Skeletal muscle tissue (tissue), 4 donors: Measurements from ENCODE around the gene DSE. TPM values are rescaled to one million over a fixed set of nuclear protein-coding genes. Genes with fewer than 3 reads are reported as not detected.

Experiments
- H3K27ac ChIP-seq: one replicate; pipeline ENCODE4 v1.7.0; 2013; ENCODE audit warnings: mild to moderate bottlenecking, low read depth, low read length, inconsistent platforms
- H3K27me3 ChIP-seq, 3 donors: one replicate each; pipeline ENCODE4 v1.7.0; 2013; ENCODE audit warnings: low read length in 3 of 3; ENCODE audit not compliant: control insufficient read depth in 3 of 3, insufficient read depth in 3 of 3
- H3K36me3 ChIP-seq, 3 donors: one replicate each; pipeline ENCODE4 v1.7.0; 2013; ENCODE audit warnings: low read length in 3 of 3; ENCODE audit not compliant: control insufficient read depth in 3 of 3, insufficient read depth in 3 of 3
- H3K4me1 ChIP-seq, 3 donors: one replicate each; pipeline ENCODE4 v1.7.0; 2013; ENCODE audit warnings: low read length in 3 of 3, mild to moderate bottlenecking in 3 of 3; ENCODE audit not compliant: control insufficient read depth in 3 of 3, insufficient read depth in 3 of 3
- H3K4me3 ChIP-seq, 3 donors: one replicate each; pipeline ENCODE4 v1.7.0; 2013; ENCODE audit warnings: low read length in 3 of 3
- H3K9ac ChIP-seq, 3 donors: one replicate each; pipeline ENCODE4 v1.7.0; 2013; ENCODE audit warnings: low read length in 3 of 3, mild to moderate bottlenecking in 3 of 3, moderate library complexity in 2 of 3, low read depth in 1 of 3
- H3K9me3 ChIP-seq, 3 donors: one replicate each; pipeline ENCODE4 v1.7.0; 2013; ENCODE audit warnings: low read length in 3 of 3; ENCODE audit not compliant: control insufficient read depth in 3 of 3
- total RNA-seq: library from RNA; depleted of rRNA; stranded (reverse); fragments of >200 nt; gene quantifications from one replicate; pipeline ENCODE4 v1.2.3, GENCODE V29; 2014
- donor health status: Osteomylitis.

Gene DSE
- total RNA-seq, 1 donor from 2014 or later, result 26.1 TPM

GRCh38 chr6:116419069-116419786, 48.5 kb downstream of the DSE start:
- no peak overlapping the region for H3K4me3 ChIP-seq
- H3K9me3 ChIP-seq, result no peaks in the 10 kb centered on the region
- no peaks in the 10 kb centered on the region for H3K27me3 ChIP-seq
- H3K36me3 ChIP-seq, result no peaks in the 10 kb centered on the region
- H3K4me1 ChIP-seq, result no peaks in the 10 kb centered on the region
- no peak overlapping the region for H3K9ac ChIP-seq
- H3K27ac ChIP-seq, result no peak overlapping the region

- no peak overlapping the region for H3K27ac ChIP-seq
- no peaks in the 10 kb centered on the region for H3K27me3 ChIP-seq
- no peaks in the 10 kb centered on the region for H3K9me3 ChIP-seq
- H3K4me3 ChIP-seq, result no peak overlapping the region
- H3K9ac ChIP-seq, result no peak overlapping the region
- H3K4me1 ChIP-seq, result no peaks in the 10 kb centered on the region
- no peaks in the 10 kb centered on the region for H3K36me3 ChIP-seq
These were observed 49.6 kb downstream of the DSE start for GRCh38 chr6:116420341-116420740.

- Histone ChIP-seq H3K36me3 (peaks cover 0 to 5% (median 3%) of the 10 kb centered on the region in 3 donors), H3K9me3 (no peaks in the 10 kb centered on the region)
These were observed 51.5 kb downstream of the DSE start for GRCh38 chr6:116422238-116422637.

GRCh38 chr6:116424001-116424400, 53.3 kb downstream of the DSE start:
- H3K27ac ChIP-seq, result no peak overlapping the region
- H3K4me3 ChIP-seq, result no peak overlapping the region
- H3K36me3 ChIP-seq, result peaks cover 0 to 5% (median 3%) of the 10 kb centered on the region in 3 donors
- no peak overlapping the region for H3K9ac ChIP-seq
- H3K4me1 ChIP-seq, result peaks cover 0 to 2% (median 1%) of the 10 kb centered on the region in 3 donors
- no peaks in the 10 kb centered on the region for H3K27me3 ChIP-seq
- H3K9me3 ChIP-seq, result no peaks in the 10 kb centered on the region

More at GRCh38 chr6:116422238-116422637, 51.5 kb downstream of the DSE start:
- Histone ChIP-seq H3K27me3 (no peaks in the 10 kb centered on the region), H3K4me3 (no peak overlapping the region), H3K4me1 (no peaks in the 10 kb centered on the region), H3K27ac (no peak overlapping the region), H3K9ac (no peak overlapping the region)

GRCh38 chr6:116426551-116426950, 55.8 kb downstream of the DSE start:
- H3K27me3 ChIP-seq, result no peaks in the 10 kb centered on the region
- H3K4me1 ChIP-seq, result peaks cover 0 to 2% (median 2%) of the 10 kb centered on the region in 3 donors
- no peaks in the 10 kb centered on the region for H3K9me3 ChIP-seq
- H3K4me3 ChIP-seq, result no peak overlapping the region
- H3K9ac ChIP-seq, result no peak overlapping the region
- no peak overlapping the region for H3K27ac ChIP-seq
- peaks cover 0 to 5% (median 5%) of the 10 kb centered on the region in 3 donors for H3K36me3 ChIP-seq

- H3K4me1 ChIP-seq, result peaks cover 0 to 2% (median 2%) of the 10 kb centered on the region in 3 donors
- H3K27me3 ChIP-seq, result no peaks in the 10 kb centered on the region
- H3K9me3 ChIP-seq, result no peaks in the 10 kb centered on the region
- H3K9ac ChIP-seq, result no peak overlapping the region
- H3K27ac ChIP-seq, result no peak overlapping the region
- peaks cover 0 to 9% (median 5%) of the 10 kb centered on the region in 3 donors for H3K36me3 ChIP-seq
- no peak overlapping the region for H3K4me3 ChIP-seq
These were observed 58.4 kb downstream of the DSE start for GRCh38 chr6:116429111-116429510.

GRCh38 chr6:116430860-116431259, 60.1 kb downstream of the DSE start:
- peaks cover 0 to 9% (median 5%) of the 10 kb centered on the region in 3 donors for H3K36me3 ChIP-seq
- peaks cover 0 to 2% (median 2%) of the 10 kb centered on the region in 3 donors for H3K4me1 ChIP-seq
- H3K4me3 ChIP-seq, result no peak overlapping the region
- no peak overlapping the region for H3K27ac ChIP-seq
- no peaks in the 10 kb centered on the region for H3K9me3 ChIP-seq
- no peak overlapping the region for H3K9ac ChIP-seq
- H3K27me3 ChIP-seq, result no peaks in the 10 kb centered on the region

- no peak overlapping the region for H3K9ac ChIP-seq
- peaks cover 0 to 2% (median 2%) of the 10 kb centered on the region in 3 donors for H3K4me1 ChIP-seq
- no peak overlapping the region for H3K27ac ChIP-seq
- no peak overlapping the region for H3K4me3 ChIP-seq
- H3K9me3 ChIP-seq, result no peaks in the 10 kb centered on the region
- H3K27me3 ChIP-seq, result no peaks in the 10 kb centered on the region
- H3K36me3 ChIP-seq, result peaks cover 0 to 11% (median 6%) of the 10 kb centered on the region in 3 donors
These were observed 61.3 kb downstream of the DSE start for GRCh38 chr6:116431964-116432595.

- H3K9me3 ChIP-seq, result no peaks in the 10 kb centered on the region
- H3K9ac ChIP-seq, result no peak overlapping the region
- H3K36me3 ChIP-seq, result peaks cover 0 to 11% (median 6%) of the 10 kb centered on the region in 3 donors
- H3K27ac ChIP-seq, result no peak overlapping the region
- no peaks in the 10 kb centered on the region for H3K27me3 ChIP-seq
- H3K4me3 ChIP-seq, result no peak overlapping the region
- H3K4me1 ChIP-seq, result peaks cover 0 to 2% (median 2%) of the 10 kb centered on the region in 3 donors
These were observed 62.5 kb downstream of the DSE start for GRCh38 chr6:116433206-116433712.
